NCI-H1930 (cell line): ENCODE measurements around the gene NOM1.
"Not testable (repeated sequence)": the region's sequence is repeated elsewhere in the genome, so short reads cannot be mapped to it uniquely, and the experiment has no call there.

Experiments
- DNase-seq, 2 experiments: peaks; one replicate each; lab custom pipeline; 2025; lab: John Stamatoyannopoulos, UW

NOM1 gene, protein sequence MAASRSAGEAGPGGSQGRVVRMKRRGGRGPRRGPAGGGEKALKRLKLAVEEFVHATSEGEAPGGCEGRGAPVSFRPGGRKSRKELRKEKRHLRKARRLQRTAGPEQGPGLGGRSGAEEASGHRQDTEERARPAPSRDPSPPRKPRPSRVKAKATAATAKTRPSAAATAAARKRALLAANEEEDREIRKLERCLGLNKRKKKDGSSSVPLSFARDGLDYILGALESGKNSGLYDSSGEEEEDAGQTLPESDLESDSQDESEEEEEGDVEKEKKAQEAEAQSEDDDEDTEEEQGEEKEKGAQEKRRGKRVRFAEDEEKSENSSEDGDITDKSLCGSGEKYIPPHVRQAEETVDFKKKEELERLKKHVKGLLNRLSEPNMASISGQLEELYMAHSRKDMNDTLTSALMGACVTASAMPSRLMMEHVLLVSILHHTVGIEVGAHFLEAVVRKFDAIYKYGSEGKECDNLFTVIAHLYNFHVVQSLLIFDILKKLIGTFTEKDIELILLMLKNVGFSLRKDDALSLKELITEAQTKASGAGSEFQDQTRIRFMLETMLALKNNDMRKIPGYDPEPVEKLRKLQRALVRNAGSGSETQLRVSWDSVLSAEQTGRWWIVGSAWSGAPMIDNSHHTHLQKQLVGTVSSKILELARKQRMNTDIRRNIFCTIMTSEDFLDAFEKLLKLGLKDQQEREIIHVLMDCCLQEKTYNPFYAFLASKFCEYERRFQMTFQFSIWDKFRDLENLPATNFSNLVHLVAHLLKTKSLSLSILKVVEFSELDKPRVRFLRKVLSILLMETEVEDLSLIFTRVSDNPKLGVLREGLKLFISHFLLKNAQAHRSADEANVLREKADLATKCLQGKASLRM

DNA sequence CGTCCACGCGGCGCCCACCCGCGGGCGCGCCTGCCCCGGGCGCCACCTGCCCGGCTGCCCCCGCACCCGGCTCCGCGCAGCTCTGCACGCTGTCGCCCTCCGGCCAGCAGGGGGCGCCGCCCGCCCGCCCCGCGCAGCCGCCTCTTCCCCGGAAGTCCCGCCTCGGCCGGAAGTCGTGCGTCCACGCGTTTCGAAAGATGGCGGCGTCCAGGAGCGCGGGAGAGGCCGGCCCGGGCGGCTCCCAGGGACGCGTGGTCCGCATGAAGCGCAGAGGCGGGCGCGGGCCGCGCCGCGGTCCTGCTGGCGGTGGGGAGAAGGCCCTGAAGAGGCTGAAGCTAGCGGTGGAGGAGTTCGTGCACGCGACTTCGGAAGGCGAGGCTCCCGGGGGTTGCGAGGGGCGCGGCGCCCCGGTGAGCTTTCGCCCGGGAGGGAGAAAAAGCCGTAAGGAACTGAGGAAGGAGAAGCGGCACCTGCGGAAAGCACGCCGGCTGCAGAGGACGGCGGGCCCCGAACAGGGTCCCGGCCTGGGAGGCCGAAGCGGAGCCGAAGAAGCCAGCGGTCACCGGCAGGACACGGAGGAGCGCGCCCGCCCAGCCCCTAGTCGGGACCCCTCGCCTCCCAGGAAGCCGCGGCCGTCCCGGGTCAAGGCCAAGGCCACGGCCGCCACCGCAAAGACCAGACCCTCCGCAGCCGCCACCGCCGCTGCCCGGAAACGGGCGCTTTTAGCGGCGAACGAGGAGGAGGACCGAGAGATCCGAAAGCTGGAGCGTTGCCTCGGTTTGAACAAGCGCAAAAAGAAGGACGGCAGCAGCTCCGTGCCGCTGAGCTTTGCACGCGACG lies at the start of gene NOM1:
NOM1 (plus strand) TSS at position 172 of the 840 bp plus-strand sequence; CDS start at position 198, 26 bp downstream.
- DNase-seq, result peak; percentile 83 to 91

DNA sequence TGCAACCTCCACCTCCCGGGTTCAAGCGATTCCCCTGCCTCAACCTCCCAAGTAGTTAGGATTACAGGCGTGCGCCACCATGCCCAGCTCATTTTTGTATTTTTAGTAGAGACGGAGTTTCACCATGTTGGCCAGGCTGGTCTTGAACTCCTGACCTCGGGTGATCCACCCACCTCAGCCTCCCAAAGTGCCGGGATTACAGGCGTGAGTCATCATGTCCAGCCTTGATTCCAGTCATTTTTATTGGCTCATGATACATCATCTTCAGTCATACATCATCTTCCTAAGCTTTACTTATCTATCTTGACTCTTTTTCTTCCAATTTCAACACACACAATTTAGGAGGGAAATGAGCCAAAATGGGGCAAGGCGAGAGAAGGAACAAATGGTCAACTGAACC lies 49.4 kb upstream of the NOM1 start:
- DNase-seq, result not testable (repeated sequence)

DNA sequence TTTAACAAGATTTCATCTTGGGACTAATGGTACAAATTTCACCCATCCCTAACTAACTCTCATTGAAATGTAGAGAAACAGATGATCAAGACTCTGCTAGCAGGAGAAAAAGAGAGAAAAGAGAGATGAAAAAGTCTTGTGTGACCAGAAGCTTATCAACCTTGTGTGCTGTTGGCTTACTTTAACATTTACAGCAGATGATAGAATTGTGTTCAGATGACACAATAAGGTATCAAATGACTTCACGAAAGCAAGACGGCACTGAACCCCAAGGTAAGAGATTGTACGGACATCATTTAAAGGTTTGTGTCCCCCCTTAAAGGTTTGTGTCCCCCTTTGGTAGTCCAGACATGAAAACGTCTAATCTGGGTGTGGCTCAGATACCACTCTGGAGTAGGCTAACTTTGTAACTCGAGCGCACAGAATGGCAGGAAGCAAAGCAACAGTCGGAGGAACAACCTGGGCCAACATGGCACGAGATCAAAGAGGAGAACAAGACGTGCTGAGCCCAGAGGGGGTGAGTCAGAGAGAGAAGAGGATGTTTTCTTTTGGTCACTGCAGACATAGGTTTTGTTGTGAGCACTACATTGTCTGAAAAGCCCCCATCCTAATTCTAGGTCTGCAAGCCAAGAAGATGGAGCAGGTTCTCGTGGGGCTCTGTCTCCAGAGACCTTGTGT lies 46.1 kb upstream of the NOM1 start:
- DNase-seq, result no peak

DNA sequence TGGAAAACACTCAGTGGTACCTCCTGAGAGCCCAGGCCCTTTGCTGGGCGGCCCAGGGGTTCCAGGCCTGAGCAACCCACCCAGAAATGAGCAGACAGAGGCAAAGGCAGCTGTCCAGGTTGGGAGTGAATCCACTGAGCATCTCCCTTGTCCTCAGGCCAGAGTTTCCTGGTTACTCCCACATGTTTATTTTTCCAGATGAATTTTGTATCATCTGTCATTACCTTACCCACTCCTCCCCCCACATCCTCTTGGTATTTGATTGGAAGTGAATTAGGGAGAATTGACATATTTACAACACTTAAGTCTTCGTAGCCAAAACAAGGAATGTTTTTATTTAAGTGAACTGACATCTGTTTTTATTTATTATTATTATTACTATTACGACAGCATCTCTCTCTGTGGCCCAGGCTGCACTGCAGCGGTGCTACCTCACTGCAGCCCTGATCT lies 43.3 kb upstream of the NOM1 start:
- DNase-seq, result no peak

DNA sequence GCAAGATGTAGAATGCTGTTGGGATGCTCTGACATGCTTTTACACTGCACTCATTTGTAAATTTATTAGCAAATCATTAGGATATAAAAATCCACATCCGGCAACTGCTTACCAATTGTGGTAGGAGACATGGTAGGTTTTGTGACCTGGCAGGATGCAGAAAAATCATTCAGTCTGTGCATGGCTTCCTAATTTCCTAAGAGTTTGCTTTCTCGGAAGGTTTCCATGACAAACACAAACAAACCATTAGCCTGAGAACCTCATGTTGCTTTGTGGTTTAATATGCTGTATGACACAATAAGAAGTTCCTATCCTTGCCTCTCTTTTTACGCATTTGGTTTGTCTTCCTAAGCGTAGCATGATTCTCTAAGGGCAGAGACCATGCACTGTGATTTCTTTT lies 41.9 kb upstream of the NOM1 start:
- DNase-seq, result no peak

DNA sequence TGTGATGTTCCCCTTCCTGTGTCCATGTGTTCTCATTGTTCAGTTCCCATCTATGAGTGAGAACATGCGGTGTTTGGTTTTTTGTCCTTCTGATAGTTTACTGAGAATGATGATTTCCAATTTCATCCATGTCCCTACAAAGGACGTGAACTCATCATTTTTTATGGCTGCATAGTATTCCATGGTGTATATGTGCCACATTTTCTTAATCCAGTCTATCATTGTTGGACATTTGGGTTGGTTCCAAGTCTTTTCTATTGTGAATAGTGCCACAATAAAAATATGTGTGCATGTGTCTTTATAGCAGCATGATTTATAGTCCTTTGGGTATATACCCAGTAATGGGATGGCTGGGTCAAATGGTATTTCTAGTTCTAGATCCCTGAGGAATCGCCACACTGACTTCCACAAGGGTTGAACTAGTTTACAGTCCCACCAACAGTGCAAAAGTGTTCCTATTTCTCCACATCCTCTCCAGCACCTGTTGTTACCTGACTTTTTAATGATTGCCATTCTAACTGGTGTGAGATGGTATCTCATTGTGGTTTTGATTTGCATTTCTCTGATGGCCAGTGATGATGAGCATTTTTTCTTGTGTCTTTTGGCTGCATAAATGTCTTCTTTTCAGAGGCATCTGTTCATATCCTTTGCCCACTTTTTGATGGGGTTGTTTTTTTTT lies 39.8 kb upstream of the NOM1 start:
- not testable (repeated sequence) for DNase-seq

DNA sequence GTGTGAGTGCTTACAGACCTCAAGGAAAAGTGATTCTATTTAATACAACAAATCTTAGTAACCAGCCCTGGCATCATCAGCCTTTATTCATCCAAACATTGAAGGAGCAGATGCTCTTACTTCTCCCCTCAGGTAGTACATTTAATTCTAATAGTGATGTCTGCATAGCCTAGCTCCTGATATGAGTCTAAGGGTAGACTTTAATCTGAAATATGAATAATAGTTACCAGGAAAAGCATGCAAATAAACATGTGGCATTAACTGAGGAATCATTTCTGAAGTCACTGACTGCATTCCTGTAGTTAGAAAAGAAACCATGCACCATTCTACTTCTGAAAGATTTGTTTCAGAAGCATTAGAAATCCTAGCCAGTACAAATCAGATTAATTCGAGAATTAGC lies 30.9 kb upstream of the NOM1 start:
- DNase-seq, result no peak

DNA sequence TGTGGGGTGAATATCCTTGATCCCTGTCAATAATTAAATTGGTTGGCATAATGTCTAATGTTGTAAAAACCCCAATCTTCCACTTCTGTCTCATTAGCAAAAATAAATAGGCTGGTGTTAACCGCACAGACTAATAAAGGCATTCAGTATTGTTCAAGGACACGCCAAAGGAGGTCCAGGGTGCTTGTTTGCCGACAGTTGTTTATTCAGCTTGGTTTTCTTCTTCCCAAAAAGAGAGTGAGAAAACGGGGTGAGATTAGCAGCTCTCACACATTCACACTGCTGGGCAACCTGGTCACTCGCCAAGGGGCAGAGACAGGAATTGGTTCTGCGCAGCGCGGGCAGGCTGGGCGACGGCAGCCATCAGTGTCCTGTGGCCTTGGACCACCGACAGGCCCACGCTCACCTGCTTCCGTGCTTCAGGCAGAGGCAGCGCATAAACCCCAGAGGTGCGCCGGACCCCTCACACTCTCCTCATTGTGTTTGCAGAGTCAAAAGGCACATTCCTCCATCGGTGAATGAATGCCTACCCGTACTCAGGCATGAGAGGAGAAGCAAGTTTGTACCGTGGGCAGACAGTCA lies 30.3 kb upstream of the NOM1 start:
- DNase-seq, result no peak

DNA sequence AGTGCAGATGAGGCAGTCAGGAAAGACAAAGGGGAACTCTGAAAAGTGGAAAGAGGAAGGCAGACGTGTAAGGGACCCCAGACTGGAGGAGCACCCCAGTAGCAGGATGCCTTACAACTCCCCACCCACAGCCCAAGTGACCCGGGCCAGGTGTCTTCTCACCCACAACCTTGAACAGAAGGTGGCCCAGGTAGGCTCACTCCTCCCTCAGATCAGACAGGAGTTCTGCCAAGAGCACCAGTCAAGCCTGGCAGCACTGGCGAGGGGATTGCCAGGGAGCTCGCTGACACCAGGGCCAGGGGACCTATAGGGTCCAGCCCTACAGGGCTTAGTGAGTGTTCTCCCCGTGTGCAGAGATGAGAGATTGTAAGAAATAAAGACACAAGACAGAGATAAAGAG lies 29.4 kb upstream of the NOM1 start:
- no peak for DNase-seq

DNA sequence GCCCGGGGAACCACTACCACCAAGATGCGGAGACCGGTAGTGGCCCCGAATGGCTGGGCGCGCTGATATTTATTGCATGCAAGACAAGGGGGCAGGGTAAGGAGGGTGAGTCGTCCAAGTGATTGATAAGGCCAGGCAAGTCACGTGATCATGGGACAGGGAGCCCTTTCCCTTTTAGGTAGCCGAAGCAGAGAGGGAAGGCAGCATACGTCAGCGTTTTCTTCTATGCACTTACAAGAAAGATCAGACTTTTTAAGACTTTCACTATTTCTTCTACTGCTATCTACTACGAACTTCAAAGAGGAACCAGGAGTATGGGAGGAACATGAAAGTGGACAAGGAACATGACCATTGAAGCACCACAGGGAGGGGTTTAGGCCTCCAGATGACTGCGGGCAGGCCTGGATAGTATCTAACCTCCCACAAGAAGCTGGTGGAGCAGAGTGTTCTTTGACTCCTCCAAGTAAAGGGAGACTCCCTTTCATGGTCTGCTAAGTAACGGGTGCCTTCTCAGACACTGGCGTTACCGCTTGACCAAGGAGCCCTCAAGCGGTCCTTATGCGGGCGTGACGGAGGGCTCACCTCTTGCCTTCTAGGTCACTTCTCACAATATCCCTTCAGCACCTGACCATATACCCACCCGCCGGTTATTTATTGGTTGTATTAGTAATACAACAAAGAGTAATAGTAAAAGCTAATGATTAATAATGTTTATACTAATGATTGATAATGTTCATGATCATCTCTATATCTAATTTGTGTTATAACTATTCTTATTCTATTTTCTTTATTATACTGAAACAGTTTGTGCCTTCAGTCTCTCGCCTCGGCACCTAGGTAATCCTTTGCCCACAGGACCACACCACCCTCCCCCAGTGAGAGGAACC lies 28.8 kb upstream of the NOM1 start:
- DNase-seq, result not testable (repeated sequence)

DNA sequence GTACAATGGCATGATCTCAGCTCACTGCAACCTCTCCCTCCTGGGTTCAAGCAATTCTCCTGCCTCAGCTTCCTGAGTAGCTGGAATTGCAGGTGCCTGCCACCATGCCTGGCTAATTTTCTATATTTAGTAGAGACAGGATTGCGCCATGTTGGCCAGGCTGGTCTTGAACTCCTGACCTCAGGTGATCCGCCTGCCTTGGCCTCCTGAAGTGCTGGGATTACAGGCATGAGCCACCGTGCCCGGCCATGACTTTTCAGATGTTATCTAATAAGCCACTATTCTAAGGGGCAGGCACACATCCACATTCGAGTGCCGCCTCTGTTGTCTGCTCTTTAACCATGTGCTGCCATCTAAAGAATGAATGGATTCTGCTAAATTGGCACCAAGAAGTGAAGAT lies 27.2 kb upstream of the NOM1 start:
- not testable (repeated sequence) for DNase-seq

DNA sequence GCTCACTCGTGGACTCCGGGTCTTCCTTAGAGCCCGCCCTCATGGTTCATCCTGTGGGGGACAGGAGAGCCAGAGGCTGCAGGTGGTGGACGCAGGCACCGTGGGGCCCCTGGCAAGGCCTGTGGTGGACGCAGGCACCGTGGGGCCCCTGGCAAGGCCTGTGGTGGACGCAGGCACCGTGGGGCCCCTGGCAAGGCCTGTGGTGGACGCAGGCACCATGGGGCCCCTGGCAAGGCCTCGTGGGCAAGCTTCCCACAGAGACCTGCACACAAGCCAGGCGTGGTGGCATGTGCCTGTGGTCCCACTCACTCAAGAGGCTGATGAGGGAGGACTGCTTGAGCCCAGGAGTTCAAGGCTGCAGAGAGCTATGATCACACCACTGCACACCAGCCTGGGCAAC lies 23.7 kb upstream of the NOM1 start:
- not testable (repeated sequence) for DNase-seq

DNA sequence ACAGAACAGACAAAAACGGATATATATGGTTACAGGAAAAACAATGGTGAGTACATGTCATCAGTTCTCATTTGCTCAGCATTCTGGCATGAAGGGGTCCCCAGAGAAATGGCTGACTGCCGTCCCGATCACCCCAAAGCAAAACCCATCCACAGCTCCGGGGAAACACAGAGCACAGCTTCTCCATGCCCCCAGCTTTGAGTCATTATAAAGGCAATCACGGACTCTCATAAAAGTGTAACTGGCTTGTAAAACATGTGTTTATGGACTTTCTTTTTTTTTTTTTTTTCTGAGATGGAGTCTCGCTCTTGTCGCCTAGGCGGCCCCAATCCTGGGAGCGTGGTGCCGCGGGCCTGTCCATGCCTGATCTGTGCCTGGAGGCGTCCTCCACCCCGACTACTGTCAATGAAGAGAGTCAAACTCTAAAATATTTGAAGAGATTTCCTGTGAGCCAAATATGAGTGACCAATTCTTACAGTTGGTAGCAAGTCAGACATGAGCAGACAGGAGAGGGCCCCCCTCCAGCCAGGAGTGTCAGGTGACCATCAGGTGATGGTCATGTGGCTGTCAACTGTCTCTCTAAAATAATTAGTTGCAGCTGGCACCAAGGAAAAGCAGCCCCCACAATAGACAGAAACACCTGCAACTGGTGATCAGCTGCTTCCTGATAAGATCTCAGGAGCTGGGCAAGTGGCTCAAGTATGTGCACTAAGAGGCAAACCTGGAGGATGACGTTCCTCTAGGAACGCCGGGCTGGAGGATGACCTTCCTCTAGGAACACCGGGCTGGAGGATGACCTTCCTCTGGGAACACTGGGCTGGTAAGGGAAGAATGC lies 21.7 kb upstream of the NOM1 start:
- DNase-seq, result no peak

DNA sequence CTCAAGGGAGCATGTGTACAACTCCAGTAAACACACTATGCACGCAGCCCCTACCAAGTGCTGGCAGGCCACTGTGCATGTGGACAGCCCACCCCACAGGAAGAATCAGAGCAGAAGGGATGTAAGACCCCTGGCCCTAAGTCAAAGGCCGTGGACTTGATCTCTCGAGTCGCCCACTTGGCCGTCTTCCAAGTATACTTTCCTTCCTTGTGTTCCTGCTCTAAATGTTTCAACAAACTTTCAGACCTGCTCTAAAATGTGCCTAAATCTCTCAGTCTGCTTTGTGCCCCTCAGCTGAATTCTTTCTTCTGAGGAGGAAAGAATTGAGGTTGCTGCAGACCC lies 21.1 kb upstream of the NOM1 start:
- no peak for DNase-seq

DNA sequence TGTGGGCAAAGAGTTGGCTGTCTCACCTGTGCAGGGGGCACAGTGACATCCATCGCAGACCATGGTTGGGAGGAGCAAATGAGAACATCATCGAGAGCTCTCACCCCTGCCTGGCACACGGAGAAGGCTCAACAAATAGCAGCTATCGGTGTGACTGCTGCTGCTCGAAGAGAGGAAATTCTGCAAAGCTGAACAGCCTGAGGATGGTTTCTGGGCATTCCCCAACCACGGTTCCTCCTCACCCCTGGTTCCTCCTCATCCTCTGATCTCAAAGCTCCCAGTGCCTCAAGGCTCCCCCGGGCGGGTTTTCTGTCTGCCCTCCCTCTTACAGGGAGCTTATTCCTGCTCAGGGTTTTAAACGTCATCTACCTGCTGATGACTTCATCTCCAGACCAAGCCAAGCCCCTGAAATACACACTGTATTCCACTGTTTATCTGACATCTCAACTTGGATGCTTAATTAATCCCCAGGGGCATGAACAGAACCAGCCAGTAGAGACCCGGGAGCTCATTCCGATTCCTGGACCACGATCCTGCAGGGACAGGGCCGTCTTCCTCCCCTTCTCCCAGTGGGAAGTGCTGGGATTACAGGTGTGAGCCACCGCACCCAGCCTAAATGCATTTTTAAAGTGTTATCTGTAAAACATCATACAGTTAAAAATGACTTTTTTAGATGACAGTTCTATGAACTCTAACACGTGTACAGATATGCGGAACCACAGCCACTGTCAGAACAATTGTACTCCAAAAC lies 19.5 kb upstream of the NOM1 start:
- DNase-seq, result no peak

DNA sequence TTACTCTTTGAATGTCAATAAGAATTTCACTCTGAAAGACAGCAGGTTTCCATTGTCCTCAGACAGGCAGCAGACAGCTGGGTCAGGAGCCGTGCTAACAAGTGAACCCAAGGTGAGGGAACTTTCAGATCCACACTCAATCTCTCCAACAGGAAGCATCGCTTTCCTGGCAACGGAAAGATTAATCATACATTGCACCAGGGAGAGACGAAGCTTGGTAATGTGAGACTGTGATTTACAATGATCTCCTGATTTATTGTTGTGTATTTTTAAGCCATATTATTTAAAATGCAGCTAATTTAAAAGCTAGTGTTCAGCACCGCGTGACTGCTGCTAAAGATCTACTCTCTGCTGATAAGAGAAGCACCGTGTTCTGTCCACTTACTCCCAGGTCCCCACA lies 17.5 kb upstream of the NOM1 start:
- DNase-seq, result no peak

DNA sequence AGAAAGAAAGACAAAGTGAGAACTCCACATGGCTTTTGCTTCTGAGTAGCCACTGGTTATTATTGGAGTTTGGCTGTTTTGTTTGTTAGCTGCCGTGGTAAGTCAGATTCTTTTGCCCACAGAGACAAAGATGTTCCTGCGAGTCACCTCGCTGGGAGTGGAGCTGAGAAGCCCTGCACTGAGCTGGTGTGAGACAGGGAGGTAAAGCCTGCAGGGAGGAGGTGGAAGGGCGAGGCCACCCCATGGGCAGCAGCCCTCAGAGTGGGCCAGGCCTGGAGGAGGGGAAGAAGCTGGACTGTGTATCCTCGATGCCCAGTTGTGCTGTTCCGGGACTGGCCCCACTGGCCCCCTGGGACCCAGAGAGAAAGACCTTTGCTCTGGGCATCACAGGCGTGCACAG lies 14.3 kb upstream of the NOM1 start:
- DNase-seq, result no peak

DNA sequence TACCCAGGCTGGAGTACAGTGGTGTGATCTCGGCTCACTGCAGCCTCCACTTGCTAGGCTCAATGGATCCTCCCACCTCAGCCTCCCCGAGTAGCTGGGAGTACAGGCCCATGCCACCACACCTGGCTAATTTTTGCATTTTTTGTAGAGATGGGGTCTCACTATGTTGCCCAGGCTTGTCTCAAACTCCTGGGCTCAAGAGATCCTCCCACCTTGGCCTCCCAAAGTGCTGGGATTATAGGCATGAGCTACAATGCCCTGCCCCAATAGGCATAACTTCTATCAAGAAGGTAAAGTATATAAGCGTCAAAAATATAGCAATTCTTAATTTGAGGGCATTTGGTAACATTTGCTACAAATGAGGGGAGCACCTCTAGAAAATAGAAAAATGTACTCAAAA lies 12.7 kb upstream of the NOM1 start:
- DNase-seq, result not testable (repeated sequence)
